AG10803 (cell line): ENCODE measurements around the gene KCNA10.

Experiments
- DNase-seq: peaks from one replicate; pipeline ENCODE4 v3.0.0; 2010; ENCODE audit warnings: low read depth
- H3K4me3 ChIP-seq: 2 replicates; pipeline ENCODE4 v1.5.1; 2011; ENCODE audit warnings: mild to moderate bottlenecking, low read length, control low read depth
- TF ChIP-seq, protein P1 (sequence below): conservative IDR thresholded peaks from 2 replicates; pipeline ENCODE4 v1.5.1; 2011; ENCODE audit warnings: mild to moderate bottlenecking, low read length, control low read depth, inconsistent platforms

KCNA10 gene

DNA sequence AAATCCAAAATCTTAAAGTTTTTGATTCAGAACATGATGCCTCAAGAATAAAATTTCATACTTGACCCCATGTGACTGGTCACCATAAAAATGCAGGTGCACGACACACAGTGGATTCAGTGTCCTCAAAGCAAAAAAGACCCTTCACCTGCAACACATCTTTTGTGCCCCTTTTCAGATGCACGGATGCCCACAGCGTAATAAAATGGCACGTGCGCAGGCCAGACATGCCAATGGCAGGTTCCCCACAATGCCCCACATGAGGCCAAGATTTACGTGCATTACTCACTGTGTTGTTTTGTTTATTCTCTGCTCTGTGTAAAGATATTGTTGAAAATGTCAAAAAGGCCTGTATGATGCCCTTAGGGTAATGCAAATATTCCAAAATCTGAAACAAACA is 9.3 kb downstream of the KCNA10 start:
- no peak for DNase-seq
- TF ChIP-seq, protein P1, sequence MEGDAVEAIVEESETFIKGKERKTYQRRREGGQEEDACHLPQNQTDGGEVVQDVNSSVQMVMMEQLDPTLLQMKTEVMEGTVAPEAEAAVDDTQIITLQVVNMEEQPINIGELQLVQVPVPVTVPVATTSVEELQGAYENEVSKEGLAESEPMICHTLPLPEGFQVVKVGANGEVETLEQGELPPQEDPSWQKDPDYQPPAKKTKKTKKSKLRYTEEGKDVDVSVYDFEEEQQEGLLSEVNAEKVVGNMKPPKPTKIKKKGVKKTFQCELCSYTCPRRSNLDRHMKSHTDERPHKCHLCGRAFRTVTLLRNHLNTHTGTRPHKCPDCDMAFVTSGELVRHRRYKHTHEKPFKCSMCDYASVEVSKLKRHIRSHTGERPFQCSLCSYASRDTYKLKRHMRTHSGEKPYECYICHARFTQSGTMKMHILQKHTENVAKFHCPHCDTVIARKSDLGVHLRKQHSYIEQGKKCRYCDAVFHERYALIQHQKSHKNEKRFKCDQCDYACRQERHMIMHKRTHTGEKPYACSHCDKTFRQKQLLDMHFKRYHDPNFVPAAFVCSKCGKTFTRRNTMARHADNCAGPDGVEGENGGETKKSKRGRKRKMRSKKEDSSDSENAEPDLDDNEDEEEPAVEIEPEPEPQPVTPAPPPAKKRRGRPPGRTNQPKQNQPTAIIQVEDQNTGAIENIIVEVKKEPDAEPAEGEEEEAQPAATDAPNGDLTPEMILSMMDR = no peak
- H3K4me3 ChIP-seq = no peak overlapping the region

DNA sequence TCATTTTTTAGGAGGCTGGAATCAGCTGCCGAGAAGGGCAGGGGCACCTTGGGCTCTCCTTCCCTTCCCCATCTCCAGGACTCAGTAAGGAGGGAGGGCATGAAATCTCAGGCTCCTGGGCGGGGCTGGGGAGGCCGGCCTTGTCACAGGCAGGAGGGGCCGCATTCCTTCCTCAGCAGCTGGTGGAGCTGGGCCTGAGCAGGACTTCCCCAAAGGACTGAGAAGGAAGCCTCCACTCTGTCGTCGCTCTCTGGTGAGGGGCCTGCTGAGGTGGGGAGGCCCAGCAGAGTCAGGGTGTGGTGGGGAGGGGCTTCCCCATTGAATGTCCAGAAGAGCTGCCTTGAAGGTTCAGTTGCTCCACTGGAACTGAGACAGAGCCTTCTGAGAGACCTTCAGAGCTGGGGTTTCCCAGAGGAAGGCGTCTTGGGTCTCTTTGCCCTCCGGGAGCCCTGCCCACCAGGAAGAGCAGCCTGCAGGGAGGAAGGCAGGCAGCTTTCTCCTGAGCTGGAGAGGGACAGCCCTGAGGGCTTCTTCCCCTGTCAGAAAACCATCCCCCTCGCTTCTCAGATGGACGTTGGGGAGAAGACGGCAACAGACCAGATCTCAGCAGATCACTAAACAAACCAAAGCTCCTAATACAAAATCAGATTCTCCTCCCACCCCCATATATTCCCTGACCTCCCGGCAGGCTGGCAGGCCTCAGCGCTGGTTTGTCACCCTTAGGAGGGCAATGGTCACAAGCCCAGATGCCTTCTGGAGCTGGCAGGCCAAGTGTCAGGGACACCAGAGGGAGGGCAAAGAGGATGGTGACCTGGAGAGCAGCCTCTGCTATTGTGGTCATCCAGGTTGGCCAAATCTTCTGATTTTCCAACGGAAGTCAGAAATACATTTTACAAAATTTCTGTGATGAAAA is 10.7 kb downstream of the KCNA10 start:
- no peak overlapping the region for H3K4me3 ChIP-seq
- TF ChIP-seq, protein P1 = no peak
- peak; percentile 18 for DNase-seq

DNA sequence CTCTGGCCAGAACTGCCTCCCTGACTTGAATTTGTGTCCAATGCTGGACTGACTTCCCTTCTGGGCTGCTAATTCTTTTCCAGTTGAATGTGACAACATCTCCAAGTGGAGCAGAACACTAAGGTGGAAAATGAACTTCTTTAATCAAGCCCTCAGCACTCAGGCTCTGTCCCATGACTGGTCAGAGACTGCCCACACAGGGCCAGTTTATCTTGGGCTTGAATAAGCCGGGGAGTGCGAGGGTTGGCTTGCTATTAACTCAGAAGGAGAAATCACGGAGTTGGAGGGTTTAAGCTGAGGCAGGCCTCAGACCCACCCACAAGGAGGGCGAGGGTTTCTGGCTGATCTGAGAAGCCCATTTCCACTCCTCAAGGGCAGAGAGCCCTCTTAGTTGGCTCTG is 12.4 kb downstream of the KCNA10 start:
- TF ChIP-seq, protein P1 = no peak
- H3K4me3 ChIP-seq = no peak overlapping the region
- DNase-seq = no peak

DNA sequence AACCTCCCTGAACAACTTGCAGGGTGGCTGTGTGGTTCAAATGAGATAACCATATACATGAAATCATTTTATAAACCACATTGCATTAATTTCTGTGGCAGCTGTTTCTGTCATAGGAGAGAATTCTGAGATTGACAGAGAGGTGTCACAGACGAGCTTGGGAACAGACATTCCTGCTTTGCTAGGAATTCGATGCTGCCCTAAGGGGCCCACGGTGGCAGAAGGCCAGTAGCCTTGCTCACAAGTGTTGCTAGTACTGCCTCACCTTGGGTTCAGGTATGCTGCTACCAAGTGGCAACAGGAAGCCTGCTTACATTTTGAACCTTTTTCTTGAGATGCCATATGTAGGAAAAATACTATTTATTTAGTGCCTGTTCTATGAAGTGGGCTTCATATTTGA is 13.4 kb downstream of the KCNA10 start:
- DNase-seq = no peak
- TF ChIP-seq, protein P1 = no peak
- no peak overlapping the region for H3K4me3 ChIP-seq

DNA sequence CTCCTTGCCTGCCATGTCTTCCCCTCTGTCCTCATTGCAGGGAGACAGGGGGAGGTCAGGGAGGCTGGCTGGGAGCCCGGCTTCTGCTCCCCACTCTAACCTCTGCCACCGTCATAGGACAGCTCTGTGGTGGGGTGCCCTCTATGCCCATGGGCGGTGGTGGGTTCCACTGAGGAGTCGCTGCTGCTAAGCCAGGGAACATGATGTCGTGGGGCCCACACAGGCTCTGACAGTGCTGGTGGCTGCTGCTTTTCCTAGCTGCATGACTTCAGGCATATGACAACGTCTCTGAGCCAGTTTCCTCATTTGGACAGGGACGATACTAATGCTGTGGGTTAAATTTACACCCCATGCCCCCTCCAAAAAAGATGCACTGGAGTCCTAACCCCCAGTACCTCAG is 14.7 kb downstream of the KCNA10 start:
- TF ChIP-seq, protein P1 = no peak
- H3K4me3 ChIP-seq = no peak overlapping the region
- DNase-seq = no peak

DNA sequence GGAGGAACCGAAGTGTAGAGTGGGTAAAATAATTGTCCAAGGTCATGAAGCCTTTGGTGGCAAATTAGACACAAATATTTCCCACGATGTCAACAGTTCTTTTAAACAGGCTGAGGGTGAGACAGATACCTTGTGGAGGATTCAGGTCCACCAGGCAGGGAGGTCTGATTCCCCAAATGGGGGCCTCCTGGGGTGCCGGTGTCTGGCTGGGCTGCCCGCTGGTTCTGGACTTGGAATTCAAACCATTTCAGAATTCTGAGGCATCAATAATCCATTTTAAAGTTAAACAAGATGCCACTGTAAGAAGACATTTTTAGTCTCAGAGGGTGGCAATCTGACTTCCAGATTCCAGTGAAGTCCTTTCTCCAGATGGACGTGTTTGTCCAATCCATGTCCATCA is 15.5 kb downstream of the KCNA10 start:
- no peak for DNase-seq
- TF ChIP-seq, protein P1 = no peak
- H3K4me3 ChIP-seq = no peak overlapping the region

DNA sequence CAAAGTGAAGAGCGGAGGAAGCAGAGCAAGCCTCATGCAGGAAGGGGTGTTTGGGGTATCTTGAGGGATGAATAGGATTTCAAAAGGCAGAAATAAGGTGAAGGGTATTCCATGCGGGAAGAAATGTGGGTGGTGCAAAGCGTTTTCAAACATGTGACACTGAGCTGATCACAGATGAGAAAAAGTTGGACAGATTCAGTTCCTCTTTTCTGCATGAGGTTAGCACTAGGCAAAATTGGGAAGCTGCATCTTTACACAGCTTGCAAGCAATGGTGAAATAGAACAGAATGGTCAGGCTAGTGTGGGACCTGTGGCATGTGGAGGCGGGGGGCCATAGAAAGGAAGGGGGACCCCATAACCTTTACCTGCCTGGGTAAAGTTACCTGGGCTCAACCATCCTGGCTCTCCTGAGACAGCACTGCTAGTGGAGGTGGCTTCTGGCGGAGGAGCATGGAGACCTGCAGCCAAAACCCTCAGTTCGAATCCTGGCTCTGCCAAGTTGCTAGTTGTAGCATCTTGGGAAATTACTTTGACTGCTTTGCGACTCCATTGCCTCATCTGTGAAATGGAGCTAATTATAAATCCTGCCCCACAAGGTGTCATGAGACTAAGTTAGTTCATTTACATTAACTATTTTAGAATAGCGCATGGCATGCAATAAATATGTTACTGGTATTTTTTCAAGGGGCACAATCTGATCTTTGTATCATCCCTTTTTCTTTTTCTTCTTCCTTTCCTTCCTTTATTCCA is 16.4 kb downstream of the KCNA10 start:
- DNase-seq = no peak
- TF ChIP-seq, protein P1 = no peak
- no peak overlapping the region for H3K4me3 ChIP-seq
